ENCODE measurements around the gene SEBOX. TPM values are rescaled to one million over a fixed set of nuclear protein-coding genes. Genes with fewer than 3 reads are reported as not detected.

Gene SEBOX
- total RNA-seq, 1 donor from 2014 or later, result not detected

- Mint-ChIP-seq H3K4me1 (ENCODE audit: low read depth) (peaks cover 38% of the 10 kb centered on the region), H3K4me3 (ENCODE audit: unreplicated experiment) (no peak overlapping the region), H3K9me3 (ENCODE audit: low read depth) (no peaks in the 10 kb centered on the region), H3K27ac (ENCODE audit: unreplicated experiment) (no peak overlapping the region), H3K27me3 (ENCODE audit: low read depth) (no peaks in the 10 kb centered on the region), H3K36me3 (ENCODE audit: low read depth) (peaks cover 11% of the 10 kb centered on the region)
- no peak for DNase-seq (ENCODE audit: low spot score)
- no peak for TF ChIP-seq CTCF (IDR thresholded peaks at IDR 0.05)
Observed at GRCh38 chr17:28330671-28331070, 34.3 kb downstream of the SEBOX start.

GRCh38 chr17:28328325-28328724, 36.7 kb downstream of the SEBOX start:
- Mint-ChIP-seq H3K27me3 (ENCODE audit: low read depth) (no peaks in the 10 kb centered on the region), H3K9me3 (ENCODE audit: low read depth) (no peaks in the 10 kb centered on the region), H3K4me3 (ENCODE audit: unreplicated experiment) (no peak overlapping the region), H3K36me3 (ENCODE audit: low read depth) (peaks cover 11% of the 10 kb centered on the region), H3K27ac (ENCODE audit: unreplicated experiment) (no peak overlapping the region), H3K4me1 (ENCODE audit: low read depth) (peaks cover 22% of the 10 kb centered on the region)
- no peak for DNase-seq (ENCODE audit: low spot score)
- no peak for TF ChIP-seq CTCF (IDR thresholded peaks at IDR 0.05)

DNA sequence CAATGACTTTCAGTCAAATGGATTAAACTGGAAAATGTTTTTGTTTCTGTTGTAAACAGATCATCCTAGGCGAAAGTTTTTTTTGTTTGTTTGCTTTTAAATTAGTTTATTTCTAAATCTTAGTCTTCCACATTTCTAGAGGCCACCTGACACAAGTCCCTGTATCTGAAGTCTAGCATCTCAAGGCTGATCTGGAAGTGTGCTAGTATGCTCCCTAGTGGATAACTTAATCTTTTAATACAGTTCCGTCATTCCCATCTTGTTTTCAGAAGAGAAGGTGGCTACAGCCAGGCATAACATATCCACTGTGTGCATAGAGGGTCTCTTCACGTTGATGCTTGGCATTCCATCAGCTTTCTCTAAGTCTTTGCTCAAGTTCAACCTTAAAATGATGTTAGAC, 37.3 kb downstream of the SEBOX start:
- Mint-ChIP-seq H3K4me3 (ENCODE audit: unreplicated experiment) (no peak overlapping the region), H3K27ac (ENCODE audit: unreplicated experiment) (no peak overlapping the region), H3K36me3 (ENCODE audit: low read depth) (peaks cover 11% of the 10 kb centered on the region), H3K9me3 (ENCODE audit: low read depth) (no peaks in the 10 kb centered on the region), H3K27me3 (ENCODE audit: low read depth) (no peaks in the 10 kb centered on the region), H3K4me1 (ENCODE audit: low read depth) (peaks cover 18% of the 10 kb centered on the region)
- peak; percentile 48 for TF ChIP-seq CTCF (IDR thresholded peaks at IDR 0.05)
- DNase-seq (ENCODE audit: low spot score), result no peak

DNA sequence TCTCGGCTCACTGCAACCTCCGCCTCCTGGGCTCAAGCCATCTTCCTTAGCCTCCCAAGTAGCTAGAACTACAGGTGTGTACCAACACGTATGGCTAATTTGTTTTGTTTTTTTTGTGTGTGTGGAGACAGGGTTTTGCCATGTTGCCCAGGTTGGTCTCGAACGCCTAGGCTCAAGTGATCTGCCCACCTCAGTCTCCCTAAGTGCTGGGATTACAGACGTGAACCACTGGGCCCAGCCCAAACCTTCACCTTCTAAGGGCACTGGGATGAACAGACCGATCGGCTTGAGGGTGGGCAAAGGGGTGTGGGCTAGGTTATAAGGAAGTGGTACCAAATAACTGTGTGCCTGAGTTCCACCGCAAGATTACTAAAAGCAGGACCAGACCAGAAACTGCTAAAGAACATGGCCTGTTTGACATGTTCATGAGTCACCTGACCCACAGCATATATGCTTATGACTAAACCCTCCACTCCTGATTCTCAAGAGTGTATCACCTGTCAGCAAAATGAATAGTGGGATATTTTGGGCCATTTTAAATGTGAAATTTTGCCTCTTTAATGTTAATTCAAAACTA, 37.9 kb downstream of the SEBOX start:
- TF ChIP-seq CTCF (IDR thresholded peaks at IDR 0.05), result no peak
- H3K36me3 Mint-ChIP-seq (ENCODE audit: low read depth), result peaks cover 11% of the 10 kb centered on the region
- H3K27me3 Mint-ChIP-seq (ENCODE audit: low read depth), result no peaks in the 10 kb centered on the region
- H3K4me1 Mint-ChIP-seq (ENCODE audit: low read depth), result peaks cover 13% of the 10 kb centered on the region
- no peak overlapping the region for H3K4me3 Mint-ChIP-seq (ENCODE audit: unreplicated experiment)
- H3K27ac Mint-ChIP-seq (ENCODE audit: unreplicated experiment), result no peak overlapping the region
- H3K9me3 Mint-ChIP-seq (ENCODE audit: low read depth), result no peaks in the 10 kb centered on the region
- no peak for DNase-seq (ENCODE audit: low spot score)

DNA sequence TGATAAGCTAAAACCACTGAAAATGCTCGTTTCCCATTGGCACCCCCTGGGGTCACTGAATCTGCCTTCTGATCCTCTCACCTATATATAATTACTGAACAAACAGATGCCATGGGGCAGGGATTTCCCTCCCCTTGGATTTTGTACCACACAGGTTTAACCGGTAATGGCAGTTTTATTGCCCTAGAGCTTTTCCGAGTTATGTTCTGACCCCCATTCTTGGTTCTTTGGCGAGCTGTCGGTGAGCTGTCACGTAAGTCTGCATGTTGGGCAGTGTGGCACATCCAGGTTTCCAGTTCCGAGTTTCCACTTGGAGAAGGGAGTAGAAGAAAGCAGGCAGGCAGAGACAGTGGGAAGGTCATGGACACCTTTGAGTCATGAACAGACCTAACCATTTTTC, 38.9 kb downstream of the SEBOX start:
- peaks cover 12% of the 10 kb centered on the region for H3K4me1 Mint-ChIP-seq (ENCODE audit: low read depth)
- no peak for DNase-seq (ENCODE audit: low spot score)
- no peak overlapping the region for H3K4me3 Mint-ChIP-seq (ENCODE audit: unreplicated experiment)

More for the DNA sequence above, 38.9 kb downstream of the SEBOX start:
- H3K9me3 Mint-ChIP-seq (ENCODE audit: low read depth), result no peaks in the 10 kb centered on the region
- H3K36me3 Mint-ChIP-seq (ENCODE audit: low read depth), result peaks cover 6% of the 10 kb centered on the region
- H3K27me3 Mint-ChIP-seq (ENCODE audit: low read depth), result no peaks in the 10 kb centered on the region
- H3K27ac Mint-ChIP-seq (ENCODE audit: unreplicated experiment), result no peak overlapping the region
- no peak for TF ChIP-seq CTCF (IDR thresholded peaks at IDR 0.05)

Measured in chondrocyte (in vitro differentiated cells).